Right ventricle myocardium superior (tissue), 1 donor: Measurements from ENCODE around the gene PRICKLE2. TPM values are rescaled to one million over a fixed set of nuclear protein-coding genes. Genes with fewer than 3 reads are reported as not detected.

Experiments
- ATAC-seq: fragments of 200-7000 bp; cut with Tn5 transposase; one replicate; pipeline ENCODE4 v1.9.1; 2020; ENCODE audit warnings: mild to moderate bottlenecking; ENCODE audit not compliant: poor library complexity
- DNase-seq: peaks from one replicate; pipeline ENCODE4 v3.0.0-alpha.2; 2020
- intact Hi-C: fragments of 100-400 bp; cut with DNase I; formaldehyde crosslinking; loops from one replicate; pipeline ENCODE4 v1.11.2; 2022
- total RNA-seq: library from RNA; stranded (reverse); fragmentation: NEBNext Ultra II Directional; extraction: Animal tissue kit (Norgen Biotek cat#: 25700); gene quantifications from one replicate; pipeline ENCODE4 v1.2.1, GENCODE V29; 2021
- donor health status: DM: no; HTN: yes; CAD: no; lungs with severe emphysema.

The PRICKLE2 gene
- total RNA-seq, 1 donor from 2014 or later = 5.9 TPM

GRCh38 chr3:64207289-64208080, 17.8 kb downstream of the PRICKLE2 start:
- intact Hi-C loops = no loop called here
- ATAC-seq (peak; percentile 85), DNase-seq (peak; percentile 56)

- ATAC-seq (no peak), DNase-seq (no peak)
- intact Hi-C loops = no loop called here
Measured at GRCh38 chr3:64203969-64204908, 21.0 kb downstream of the PRICKLE2 start.

- DNase-seq (no peak), ATAC-seq (no peak)
- intact Hi-C loops = no loop called here
Measured at GRCh38 chr3:64203216-64203615, 22.1 kb downstream of the PRICKLE2 start.

GRCh38 chr3:64199932-64200331, 25.3 kb downstream of the PRICKLE2 start:
- ATAC-seq = no peak
- intact Hi-C loops = no loop called here
- no peak for DNase-seq

GRCh38 chr3:64196236-64196929, 28.9 kb downstream of the PRICKLE2 start:
- intact Hi-C loops = no loop called here
- no peak for DNase-seq
- ATAC-seq = no peak

- intact Hi-C loops = no loop called here
- ATAC-seq = no peak
Measured at GRCh38 chr3:64195789-64196188, 29.5 kb downstream of the PRICKLE2 start.

GRCh38 chr3:64191822-64192221, 33.4 kb downstream of the PRICKLE2 start:
- intact Hi-C loops = no loop called here
- ATAC-seq = no peak

More at GRCh38 chr3:64195789-64196188, 29.5 kb downstream of the PRICKLE2 start:
- no peak for DNase-seq

GRCh38 chr3:64190517-64191515, 34.5 kb downstream of the PRICKLE2 start:
- DNase-seq = no peak
- ATAC-seq = no peak
- intact Hi-C loops = no loop called here

More at GRCh38 chr3:64191822-64192221, 33.4 kb downstream of the PRICKLE2 start:
- no peak for DNase-seq

- intact Hi-C loops = no loop called here
- ATAC-seq (peak; percentile 63), DNase-seq (no peak)
Measured at GRCh38 chr3:64188810-64189560, 36.3 kb downstream of the PRICKLE2 start.

- DNase-seq (peak; percentile 83), ATAC-seq (peak; percentile 81)
- intact Hi-C loops = no loop called here
Measured at GRCh38 chr3:64187065-64187959, 38.0 kb downstream of the PRICKLE2 start.

- intact Hi-C loops = no loop called here
- DNase-seq (no peak), ATAC-seq (peak; percentile 25)
Measured at GRCh38 chr3:64186667-64187064, 38.6 kb downstream of the PRICKLE2 start.

- DNase-seq = no peak
- intact Hi-C loops = no loop called here
- ATAC-seq = no peak
Measured at GRCh38 chr3:64185436-64185835, 39.8 kb downstream of the PRICKLE2 start.

GRCh38 chr3:64184621-64185020, 40.6 kb downstream of the PRICKLE2 start:
- no peak for DNase-seq
- intact Hi-C loops = no loop called here
- ATAC-seq = no peak

GRCh38 chr3:64179860-64180259, 45.4 kb downstream of the PRICKLE2 start:
- DNase-seq (no peak), ATAC-seq (no peak)
- intact Hi-C loops = no loop called here

GRCh38 chr3:64179249-64179648, 46.0 kb downstream of the PRICKLE2 start:
- DNase-seq = no peak
- ATAC-seq = no peak
- intact Hi-C loops = no loop called here

GRCh38 chr3:64178419-64178818, 46.8 kb downstream of the PRICKLE2 start:
- intact Hi-C loops = no loop called here
- ATAC-seq (no peak), DNase-seq (no peak)
